HL-60 (cell line): ENCODE results near the gene SARM1.

ENCODE experiments used
- CTCF ChIP-seq: IDR thresholded peaks from one replicate; pipeline ENCODE4 v1.5.1; 2011; ENCODE audit warnings: low read length, control low read depth, inconsistent platforms; ENCODE audit not compliant: insufficient read depth
- GABPA ChIP-seq: IDR thresholded peaks from 2 replicates; pipeline ENCODE4 v1.6.1; 2012; ENCODE audit warnings: low read depth
- POLR2AphosphoS5 ChIP-seq: IDR thresholded peaks from 2 replicates; pipeline ENCODE4 v1.6.1; 2012; ENCODE audit warnings: low read depth
- SPI1 ChIP-seq: IDR thresholded peaks from 2 replicates; pipeline ENCODE4 v1.6.1; 2012; ENCODE audit warnings: low read depth, mild to moderate bottlenecking, borderline replicate concordance
- TF ChIP-seq, protein P1 (sequence below): IDR thresholded peaks from 2 replicates; pipeline ENCODE4 v1.6.1; 2012; ENCODE audit warnings: low read depth; ENCODE audit not compliant: insufficient replicate concordance

DNA sequence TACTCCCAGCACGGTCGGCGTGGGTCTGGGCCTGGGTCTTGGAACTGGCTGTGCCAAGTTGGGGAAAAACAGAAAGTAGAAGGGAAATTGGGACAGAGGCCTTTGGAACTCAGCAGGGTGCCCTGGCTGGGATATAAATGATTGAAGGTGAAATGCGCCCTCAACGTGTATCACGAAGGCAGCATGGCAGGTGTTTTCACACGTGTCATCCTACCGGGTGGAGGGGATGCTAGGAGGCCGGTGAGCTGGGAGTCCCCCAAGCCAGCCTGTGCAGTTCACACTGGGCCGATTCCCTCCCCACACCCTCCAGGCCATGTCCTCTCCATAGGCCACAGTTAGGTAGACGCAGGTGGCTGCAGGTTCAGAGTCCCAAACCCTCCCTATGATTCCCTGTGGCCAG lies 30.0 kb upstream of the SARM1 start:
- TF ChIP-seq CTCF, result no peak
- TF ChIP-seq, protein P1, sequence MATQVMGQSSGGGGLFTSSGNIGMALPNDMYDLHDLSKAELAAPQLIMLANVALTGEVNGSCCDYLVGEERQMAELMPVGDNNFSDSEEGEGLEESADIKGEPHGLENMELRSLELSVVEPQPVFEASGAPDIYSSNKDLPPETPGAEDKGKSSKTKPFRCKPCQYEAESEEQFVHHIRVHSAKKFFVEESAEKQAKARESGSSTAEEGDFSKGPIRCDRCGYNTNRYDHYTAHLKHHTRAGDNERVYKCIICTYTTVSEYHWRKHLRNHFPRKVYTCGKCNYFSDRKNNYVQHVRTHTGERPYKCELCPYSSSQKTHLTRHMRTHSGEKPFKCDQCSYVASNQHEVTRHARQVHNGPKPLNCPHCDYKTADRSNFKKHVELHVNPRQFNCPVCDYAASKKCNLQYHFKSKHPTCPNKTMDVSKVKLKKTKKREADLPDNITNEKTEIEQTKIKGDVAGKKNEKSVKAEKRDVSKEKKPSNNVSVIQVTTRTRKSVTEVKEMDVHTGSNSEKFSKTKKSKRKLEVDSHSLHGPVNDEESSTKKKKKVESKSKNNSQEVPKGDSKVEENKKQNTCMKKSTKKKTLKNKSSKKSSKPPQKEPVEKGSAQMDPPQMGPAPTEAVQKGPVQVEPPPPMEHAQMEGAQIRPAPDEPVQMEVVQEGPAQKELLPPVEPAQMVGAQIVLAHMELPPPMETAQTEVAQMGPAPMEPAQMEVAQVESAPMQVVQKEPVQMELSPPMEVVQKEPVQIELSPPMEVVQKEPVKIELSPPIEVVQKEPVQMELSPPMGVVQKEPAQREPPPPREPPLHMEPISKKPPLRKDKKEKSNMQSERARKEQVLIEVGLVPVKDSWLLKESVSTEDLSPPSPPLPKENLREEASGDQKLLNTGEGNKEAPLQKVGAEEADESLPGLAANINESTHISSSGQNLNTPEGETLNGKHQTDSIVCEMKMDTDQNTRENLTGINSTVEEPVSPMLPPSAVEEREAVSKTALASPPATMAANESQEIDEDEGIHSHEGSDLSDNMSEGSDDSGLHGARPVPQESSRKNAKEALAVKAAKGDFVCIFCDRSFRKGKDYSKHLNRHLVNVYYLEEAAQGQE, result no peak
- no peak for TF ChIP-seq SPI1
- no peak for TF ChIP-seq GABPA
- TF ChIP-seq POLR2AphosphoS5, result no peak
